ENCODE measurements around the gene VTA1. TPM values are rescaled to one million over a fixed set of nuclear protein-coding genes. Genes with fewer than 3 reads are reported as not detected.
"Not testable (repeated sequence)": the region's sequence is repeated elsewhere in the genome, so short reads cannot be mapped to it uniquely, and the experiment has no call there.

VTA1 gene
- total RNA-seq, 1 donor from 2014 or later: 33.2 TPM

DNA sequence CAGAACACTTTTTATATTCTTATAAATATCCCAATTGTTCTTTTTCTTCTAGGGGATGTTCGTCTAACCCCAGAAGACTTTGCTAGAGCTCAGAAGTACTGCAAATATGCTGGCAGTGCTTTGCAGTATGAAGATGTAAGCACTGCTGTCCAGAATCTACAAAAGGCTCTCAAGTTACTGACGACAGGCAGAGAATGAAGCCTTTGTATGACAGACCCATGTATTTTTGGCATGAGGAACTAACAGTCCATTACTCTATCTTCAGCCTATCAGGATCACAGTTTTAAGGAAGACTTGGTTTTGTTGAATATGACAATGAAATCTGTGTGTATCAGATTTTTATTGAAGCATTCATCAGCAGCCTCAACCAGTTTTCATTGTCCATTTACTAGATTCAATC, 71.4 kb downstream of the VTA1 start:
- intact Hi-C loops (cut with micrococcal nuclease): no loop called here
- Histone ChIP-seq H3K27me3 (ENCODE audit: low read depth) (no peaks in the 10 kb centered on the region), H3K9me3 (replicated peaks) (no peaks in the 10 kb centered on the region), H3K4me1 (no peaks in the 10 kb centered on the region), H3K36me3 (peaks cover 30% of the 10 kb centered on the region), H3K27ac (replicated peaks) (no peak overlapping the region), H3K4me3 (no peak overlapping the region)
- no peak for DNase-seq
- TF ChIP-seq, protein P1, sequence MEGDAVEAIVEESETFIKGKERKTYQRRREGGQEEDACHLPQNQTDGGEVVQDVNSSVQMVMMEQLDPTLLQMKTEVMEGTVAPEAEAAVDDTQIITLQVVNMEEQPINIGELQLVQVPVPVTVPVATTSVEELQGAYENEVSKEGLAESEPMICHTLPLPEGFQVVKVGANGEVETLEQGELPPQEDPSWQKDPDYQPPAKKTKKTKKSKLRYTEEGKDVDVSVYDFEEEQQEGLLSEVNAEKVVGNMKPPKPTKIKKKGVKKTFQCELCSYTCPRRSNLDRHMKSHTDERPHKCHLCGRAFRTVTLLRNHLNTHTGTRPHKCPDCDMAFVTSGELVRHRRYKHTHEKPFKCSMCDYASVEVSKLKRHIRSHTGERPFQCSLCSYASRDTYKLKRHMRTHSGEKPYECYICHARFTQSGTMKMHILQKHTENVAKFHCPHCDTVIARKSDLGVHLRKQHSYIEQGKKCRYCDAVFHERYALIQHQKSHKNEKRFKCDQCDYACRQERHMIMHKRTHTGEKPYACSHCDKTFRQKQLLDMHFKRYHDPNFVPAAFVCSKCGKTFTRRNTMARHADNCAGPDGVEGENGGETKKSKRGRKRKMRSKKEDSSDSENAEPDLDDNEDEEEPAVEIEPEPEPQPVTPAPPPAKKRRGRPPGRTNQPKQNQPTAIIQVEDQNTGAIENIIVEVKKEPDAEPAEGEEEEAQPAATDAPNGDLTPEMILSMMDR (IDR thresholded peaks at IDR 0.05; ENCODE audit: borderline replicate concordance): no peak

DNA sequence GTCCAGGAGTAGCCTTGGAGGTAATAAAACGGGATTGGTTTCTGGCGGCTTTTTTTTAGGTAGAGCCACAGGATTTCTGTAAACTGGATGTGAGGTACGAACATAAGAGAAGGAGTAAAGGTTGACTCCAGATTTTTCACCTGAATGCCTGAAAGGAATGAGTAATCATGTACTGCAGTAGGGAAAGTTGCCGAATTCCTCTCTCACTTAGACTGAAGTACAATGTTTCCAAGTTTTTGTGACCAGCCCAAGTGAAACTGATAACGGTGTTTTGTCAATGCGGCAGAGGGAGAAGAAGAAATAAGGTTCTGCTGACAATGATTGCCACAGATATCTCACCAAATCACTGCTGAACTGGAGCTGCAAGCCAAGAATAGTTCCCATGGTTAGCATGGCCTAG, 75.0 kb downstream of the VTA1 start:
- TF ChIP-seq, protein P1 (IDR thresholded peaks at IDR 0.05; ENCODE audit: borderline replicate concordance): no peak
- Histone ChIP-seq H3K36me3 (peaks cover 20% of the 10 kb centered on the region), H3K27me3 (ENCODE audit: low read depth) (no peaks in the 10 kb centered on the region), H3K9me3 (replicated peaks) (no peaks in the 10 kb centered on the region), H3K4me3 (no peak overlapping the region), H3K27ac (replicated peaks) (no peak overlapping the region), H3K4me1 (no peaks in the 10 kb centered on the region)
- no peak for DNase-seq
- intact Hi-C loops (cut with micrococcal nuclease): no loop called here

DNA sequence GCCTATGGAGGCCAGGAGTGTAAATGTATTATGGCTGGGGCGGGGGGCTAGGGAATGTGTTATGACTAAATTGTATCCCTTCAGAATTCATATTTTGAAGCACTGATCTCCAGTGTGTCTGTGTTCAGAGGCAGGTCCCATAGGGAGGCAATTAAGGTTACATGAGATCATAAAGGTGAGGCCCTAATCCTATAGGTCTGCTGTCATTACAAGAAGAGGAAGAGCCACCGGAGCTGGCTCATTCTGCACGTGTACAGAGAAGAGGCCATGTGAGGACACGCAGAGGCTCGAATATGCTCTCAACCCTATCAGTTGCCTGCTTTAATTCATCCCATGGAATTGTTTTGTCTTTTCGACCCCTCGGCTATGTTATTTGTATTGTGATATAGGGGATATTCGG, 76.9 kb downstream of the VTA1 start:
- H3K9me3 ChIP-seq (replicated peaks): peaks cover 18% of the 10 kb centered on the region
- TF ChIP-seq, protein P1 (IDR thresholded peaks at IDR 0.05; ENCODE audit: borderline replicate concordance): no peak
- H3K27ac ChIP-seq (replicated peaks): no peak overlapping the region
- intact Hi-C loops (cut with micrococcal nuclease): no loop called here
- H3K27me3 ChIP-seq (ENCODE audit: low read depth): no peaks in the 10 kb centered on the region
- no peaks in the 10 kb centered on the region for H3K4me1 ChIP-seq
- peaks cover 15% of the 10 kb centered on the region for H3K36me3 ChIP-seq
- no peak overlapping the region for H3K4me3 ChIP-seq
- no peak for DNase-seq

DNA sequence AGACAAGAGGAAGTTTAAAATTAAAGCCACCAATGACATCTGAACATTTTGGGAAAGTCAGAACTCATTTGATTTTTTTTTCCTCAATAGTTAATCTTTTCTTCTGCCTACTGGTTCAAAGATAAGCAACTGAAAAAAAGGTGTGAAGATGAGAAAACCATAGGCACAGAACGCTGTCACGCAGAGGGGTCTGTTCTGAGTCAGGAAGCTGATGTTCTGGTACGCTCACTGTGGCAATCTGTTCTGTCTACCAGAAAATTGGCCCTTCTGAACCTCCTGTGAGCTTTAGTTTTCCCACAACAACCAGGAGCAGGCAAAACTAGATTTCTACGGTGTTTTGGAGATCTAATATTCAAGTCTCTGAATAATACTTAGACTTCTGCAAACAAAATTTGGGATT, 78.1 kb downstream of the VTA1 start:
- no peaks in the 10 kb centered on the region for H3K27me3 ChIP-seq (ENCODE audit: low read depth)
- intact Hi-C loops (cut with micrococcal nuclease): no loop called here
- TF ChIP-seq, protein P1 (IDR thresholded peaks at IDR 0.05; ENCODE audit: borderline replicate concordance): no peak
- H3K27ac ChIP-seq (replicated peaks): no peak overlapping the region
- H3K4me1 ChIP-seq: no peaks in the 10 kb centered on the region
- DNase-seq: no peak
- H3K36me3 ChIP-seq: peaks cover 4% of the 10 kb centered on the region
- peaks cover 26% of the 10 kb centered on the region for H3K9me3 ChIP-seq (replicated peaks)
- H3K4me3 ChIP-seq: no peak overlapping the region

DNA sequence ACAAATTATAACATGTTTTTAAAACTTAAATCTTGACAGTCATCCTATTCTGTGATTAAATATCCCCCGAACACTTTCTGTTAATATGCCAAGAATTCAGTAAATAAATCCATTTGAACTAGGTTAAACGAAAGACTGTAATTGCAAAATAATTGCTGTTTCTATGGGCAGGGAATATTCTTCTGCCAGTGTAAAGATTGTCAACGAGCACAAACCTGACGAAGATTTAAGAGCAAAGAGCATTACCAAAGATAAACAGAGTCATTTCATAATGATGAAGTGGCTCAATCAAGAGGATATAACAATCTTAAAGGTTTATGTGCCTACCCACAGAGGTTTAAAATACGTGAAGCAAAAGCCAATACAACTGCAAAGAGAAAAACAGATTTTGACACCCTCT, 78.5 kb downstream of the VTA1 start:
- no peak overlapping the region for H3K27ac ChIP-seq (replicated peaks)
- H3K4me1 ChIP-seq: no peaks in the 10 kb centered on the region
- H3K4me3 ChIP-seq: no peak overlapping the region
- no peaks in the 10 kb centered on the region for H3K27me3 ChIP-seq (ENCODE audit: low read depth)
- peaks cover 26% of the 10 kb centered on the region for H3K9me3 ChIP-seq (replicated peaks)
- no peaks in the 10 kb centered on the region for H3K36me3 ChIP-seq
- TF ChIP-seq, protein P1 (IDR thresholded peaks at IDR 0.05; ENCODE audit: borderline replicate concordance): no peak
- DNase-seq: no peak
- intact Hi-C loops (cut with micrococcal nuclease): no loop called here

DNA sequence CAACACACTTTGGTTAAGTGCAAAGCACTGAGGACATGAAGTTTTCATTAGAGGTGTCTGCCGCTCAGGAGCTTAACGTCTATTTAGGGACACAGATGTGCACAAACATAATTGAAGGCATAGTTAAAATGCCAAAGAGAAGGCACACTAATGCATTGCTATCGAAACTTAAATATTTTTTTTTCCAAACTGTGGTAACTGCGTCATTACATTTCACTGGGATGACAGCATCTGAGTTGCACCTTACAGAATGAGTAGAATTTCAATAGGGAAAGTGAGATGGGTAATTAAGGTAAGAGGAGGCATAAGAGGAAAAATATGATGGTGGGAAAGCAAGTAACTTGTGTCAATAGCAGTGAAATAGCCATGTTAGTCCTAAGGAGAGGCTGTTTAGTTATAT, 79.7 kb downstream of the VTA1 start:
- Histone ChIP-seq H3K27ac (replicated peaks) (no peak overlapping the region), H3K4me1 (no peaks in the 10 kb centered on the region), H3K36me3 (no peaks in the 10 kb centered on the region), H3K4me3 (no peak overlapping the region), H3K27me3 (ENCODE audit: low read depth) (no peaks in the 10 kb centered on the region), H3K9me3 (replicated peaks) (peaks cover 26% of the 10 kb centered on the region)
- intact Hi-C loops (cut with micrococcal nuclease): no loop called here
- DNase-seq: no peak
- TF ChIP-seq, protein P1 (IDR thresholded peaks at IDR 0.05; ENCODE audit: borderline replicate concordance): no peak

DNA sequence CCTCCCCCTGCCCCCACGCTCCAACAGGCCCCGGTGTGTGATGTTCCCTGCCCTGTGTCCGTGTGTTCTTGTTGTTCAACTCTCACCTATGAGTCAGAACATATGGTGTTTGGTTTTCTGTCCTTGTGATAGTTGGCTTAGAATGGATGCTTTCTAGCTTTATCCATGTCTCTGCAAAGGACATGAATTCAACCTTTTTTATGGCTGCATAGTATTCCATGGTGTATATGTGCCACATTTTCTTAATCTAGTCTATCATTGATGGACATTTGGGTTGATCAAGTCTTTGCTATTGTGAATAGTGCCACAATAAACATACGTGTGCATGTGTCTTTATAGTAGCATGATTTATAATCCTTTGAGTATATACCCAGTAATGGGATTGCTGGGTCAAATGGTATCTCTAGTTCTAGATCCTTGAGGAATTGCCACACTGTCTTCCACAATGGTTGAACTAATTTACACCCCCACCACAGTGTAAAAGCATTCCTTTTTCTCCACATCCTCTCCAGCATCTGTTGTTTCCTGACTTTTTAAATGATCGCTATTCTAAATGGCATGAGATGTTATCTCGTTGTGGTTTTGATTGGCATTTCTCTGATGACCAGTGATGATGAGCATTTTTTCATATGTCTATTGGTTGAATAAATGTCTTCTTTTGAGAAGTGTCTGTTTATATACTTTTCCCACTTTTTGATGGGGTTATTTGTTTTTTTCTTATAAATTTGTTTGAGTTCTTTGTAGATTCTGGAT, 82.6 kb downstream of the VTA1 start:
- H3K27me3 ChIP-seq (ENCODE audit: low read depth); H3K36me3 ChIP-seq; H3K4me1 ChIP-seq; DNase-seq; intact Hi-C loops (cut with micrococcal nuclease); H3K27ac ChIP-seq (replicated peaks); H3K4me3 ChIP-seq: not testable (repeated sequence)
- peaks cover 26% of the 10 kb centered on the region for H3K9me3 ChIP-seq (replicated peaks)
